NCI-H460 (cell line): ENCODE results near the gene BTAF1. TPM values are rescaled to one million over a fixed set of nuclear protein-coding genes. Genes with fewer than 3 reads are reported as not detected.
A peak's percentile ranks its signal among the peaks of the same experiment; 100 is the strongest.

ENCODE experiments used
- DNase-seq: peaks from one replicate; pipeline ENCODE4 v3.0.0-alpha.2; 2016; ENCODE audit warnings: low read depth; ENCODE audit errors: extremely low read depth
- total RNA-seq: library from RNA; depleted of rRNA; stranded (reverse); fragments of >200 nt; shearing (Covaris generic); gene quantifications from 2 replicates; pipeline ENCODE4 v1.2.3, GENCODE V29; 2014

Gene BTAF1
- total RNA-seq, 1 experiment from 2014 or later = 52.8 TPM

DNA sequence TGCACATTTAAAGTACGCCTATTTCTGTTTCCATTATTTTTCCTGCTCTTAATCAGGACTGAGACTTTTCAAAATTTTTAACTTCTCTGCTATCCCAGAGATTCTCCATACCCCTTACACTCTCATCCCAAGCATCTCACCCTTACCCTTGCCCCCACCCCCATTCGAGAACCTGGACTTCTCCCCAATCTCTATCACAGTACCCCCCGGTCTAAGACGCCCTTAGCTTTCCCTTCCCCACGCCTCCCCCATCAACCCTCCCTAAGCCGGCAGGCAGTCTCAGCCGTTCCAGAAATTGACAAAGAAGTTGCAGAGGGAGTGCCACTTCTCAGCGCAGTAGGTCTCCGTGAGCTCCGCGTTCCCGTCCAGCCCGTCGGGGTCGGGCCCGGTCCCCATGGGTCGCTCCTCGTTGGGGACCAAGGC lies 15.6 kb upstream of the BTAF1 start:
- no peak for DNase-seq

DNA sequence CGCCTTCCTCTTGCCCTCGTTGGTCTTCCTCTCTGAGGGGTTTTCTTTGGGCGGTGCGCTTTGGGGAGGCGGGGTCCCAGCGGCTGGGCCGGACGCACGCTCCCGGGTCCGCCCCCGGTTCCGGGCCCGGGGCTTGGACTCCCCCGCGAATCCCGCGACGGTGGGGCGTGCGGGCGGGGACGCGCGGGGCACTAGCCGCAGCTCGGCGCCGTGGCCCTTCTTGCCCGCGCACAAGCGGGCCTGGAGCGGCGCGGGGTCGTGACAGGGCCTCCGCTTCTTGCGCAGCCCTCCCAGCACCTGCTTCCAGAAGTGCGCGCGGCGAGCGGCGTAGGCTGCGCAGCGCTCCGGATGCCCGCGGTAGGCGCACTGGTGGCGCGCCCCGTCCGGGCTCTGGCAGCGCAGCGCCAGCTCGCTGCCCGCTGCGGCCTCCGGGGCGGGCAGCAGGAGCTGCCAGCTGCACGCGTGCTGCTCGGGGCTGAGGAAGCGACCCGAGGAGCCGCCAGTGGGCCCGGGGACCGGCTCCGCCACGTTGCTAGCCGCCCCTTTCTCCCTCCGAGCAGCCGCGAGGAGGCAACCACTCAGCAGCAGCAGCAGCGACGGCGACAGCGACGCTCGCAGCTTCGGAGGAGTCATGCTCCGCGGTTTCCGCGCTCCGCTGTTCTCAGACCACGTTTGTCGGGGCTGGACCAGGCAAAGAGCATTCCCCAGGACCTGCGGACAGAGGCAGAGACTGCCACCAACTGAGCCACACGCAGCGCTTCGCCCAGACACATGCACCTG lies 15.0 kb upstream of the BTAF1 start:
- DNase-seq = peak; percentile 82

DNA sequence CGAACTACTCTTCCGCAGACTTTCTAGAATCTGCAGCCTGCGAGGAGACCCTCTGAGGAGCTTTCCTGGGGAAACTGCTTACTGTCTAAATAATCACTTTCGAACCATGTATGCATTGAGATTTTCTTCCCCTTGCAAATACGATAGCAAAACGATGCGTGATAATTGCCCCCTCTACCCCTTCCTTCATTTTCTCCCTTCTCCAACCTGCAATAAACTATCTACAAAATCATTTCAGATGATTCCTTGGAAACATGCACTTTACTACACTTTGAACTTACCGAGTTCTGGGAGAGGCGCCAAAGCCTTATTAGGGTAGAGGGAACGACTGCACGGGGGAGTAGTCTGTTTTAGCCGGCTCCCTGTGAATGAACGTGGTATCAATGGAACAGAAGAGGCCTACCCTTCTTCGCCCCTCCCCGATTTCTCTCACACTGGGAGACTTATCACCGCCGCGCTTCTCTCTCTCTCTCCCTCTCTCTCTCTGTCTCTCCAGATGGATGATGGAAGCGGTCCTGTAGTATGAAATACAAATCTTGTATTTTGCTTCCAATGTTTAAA lies 14.4 kb upstream of the BTAF1 start, which contains the start of gene FGFBP3:
Gene FGFBP3 (minus strand): TSS at position 370 of the 561 bp plus-strand sequence. CDS start 517 bp downstream, outside the sequence.
- peak; percentile 56 for DNase-seq

DNA sequence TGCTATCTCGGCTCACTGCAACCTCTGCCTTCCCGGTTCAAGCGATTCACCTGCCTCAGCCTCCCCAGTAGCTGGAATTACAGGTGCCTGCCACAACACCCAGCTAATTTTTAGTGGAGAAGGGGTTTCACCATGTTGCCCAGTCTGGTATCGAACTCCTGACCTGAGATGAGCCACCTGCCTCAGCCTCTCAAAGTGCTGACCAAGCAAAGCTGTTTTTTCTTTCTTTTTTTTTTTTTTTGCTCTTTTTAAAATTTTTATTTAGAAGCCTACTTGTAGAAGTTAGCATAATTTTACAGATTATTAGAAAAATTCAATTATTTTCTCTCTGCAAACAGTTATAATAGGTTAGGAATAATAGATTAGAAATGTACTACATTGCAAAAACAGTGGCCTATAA lies 13.1 kb upstream of the BTAF1 start:
- no peak for DNase-seq

DNA sequence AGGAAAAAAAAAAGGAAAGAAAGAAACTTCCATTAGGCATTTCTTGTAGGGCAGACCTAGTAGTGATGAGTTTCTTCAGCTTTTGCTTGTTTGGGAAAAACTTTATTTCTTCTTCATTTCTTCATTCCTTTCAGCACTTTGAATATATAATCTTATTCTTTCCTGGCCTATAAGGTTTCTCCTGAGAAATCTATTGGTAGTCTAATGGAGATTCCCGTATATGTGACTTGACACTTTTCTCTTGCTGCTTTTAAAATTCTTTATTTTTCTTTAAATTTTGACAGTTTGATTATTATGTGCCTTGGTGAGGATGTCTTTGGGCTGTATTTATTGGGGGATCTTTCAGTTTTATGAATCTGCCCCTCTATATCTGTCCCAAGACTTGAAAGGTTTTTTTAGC lies 3.9 kb upstream of the BTAF1 start:
- no peak for DNase-seq

DNA sequence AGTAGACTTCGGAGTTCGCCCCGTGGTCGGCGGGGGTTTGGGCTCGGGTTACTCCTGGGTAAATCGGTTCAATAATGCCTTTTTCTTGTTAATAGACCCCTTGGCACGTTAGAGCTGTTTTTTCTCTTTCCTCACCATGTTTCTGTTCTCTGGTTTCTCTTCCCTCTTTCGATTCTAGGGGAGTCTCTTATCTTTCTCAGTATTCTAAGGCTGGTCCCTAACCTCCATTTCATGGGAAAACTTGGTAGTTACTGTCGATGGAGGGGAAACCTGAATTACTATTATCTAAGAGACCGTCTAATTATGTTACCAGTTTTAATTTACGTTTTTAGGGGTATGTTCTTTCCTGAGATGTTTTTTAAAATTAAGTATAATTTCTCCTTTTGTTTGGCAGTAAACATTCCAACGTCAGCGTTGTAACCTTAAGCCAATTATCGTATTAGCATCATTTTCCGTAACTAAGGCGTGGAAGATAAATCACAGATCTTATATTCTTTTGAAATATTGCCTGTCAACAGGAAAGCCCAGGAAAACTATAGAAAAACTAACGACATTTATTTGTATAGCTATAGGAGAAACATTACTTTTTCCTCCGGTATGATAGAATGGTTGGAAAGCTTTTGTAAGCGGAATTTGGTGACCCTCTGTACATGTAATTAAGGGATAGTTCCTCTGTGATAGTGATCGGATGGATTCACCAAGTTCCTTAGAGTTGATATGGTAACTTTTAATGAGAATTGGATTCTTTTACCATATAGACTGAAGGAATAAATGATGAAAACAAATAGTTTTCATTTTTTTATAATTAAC lies 847 bp downstream of the BTAF1 start:
- DNase-seq = no peak

DNA sequence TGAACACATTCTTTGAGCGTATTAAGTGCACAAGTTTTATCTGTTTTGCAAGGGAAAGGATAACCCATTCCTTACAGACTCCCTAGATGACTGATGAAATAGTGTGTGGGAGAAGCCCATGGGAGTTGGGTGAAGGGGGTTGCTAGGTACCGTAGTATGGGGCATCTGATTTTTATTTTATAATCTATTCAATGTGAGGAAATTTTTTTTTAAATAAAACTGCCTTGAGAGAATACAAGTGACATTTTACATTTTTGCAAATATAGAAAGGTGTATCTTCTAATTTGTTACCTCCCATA lies 1.4 kb downstream of the BTAF1 start:
- no peak for DNase-seq

DNA sequence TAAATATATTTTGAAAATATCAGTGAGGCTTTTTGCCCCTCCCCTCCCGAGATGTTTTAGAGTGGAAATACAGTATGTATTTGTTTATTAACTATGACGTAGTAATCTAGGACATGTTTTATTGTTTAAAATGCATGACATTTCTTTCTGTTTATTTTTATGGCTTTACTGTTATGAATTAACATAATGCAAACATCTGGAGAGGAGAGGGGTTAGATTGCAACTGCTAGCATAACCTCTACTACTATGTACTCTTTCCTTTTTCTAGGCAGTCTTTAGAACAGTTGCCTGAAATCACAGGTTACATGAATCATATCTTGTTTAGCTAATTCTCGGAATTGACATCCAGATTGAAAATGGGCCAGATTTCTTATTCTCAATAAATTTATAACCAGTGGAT lies 7.4 kb downstream of the BTAF1 start:
- DNase-seq = no peak

DNA sequence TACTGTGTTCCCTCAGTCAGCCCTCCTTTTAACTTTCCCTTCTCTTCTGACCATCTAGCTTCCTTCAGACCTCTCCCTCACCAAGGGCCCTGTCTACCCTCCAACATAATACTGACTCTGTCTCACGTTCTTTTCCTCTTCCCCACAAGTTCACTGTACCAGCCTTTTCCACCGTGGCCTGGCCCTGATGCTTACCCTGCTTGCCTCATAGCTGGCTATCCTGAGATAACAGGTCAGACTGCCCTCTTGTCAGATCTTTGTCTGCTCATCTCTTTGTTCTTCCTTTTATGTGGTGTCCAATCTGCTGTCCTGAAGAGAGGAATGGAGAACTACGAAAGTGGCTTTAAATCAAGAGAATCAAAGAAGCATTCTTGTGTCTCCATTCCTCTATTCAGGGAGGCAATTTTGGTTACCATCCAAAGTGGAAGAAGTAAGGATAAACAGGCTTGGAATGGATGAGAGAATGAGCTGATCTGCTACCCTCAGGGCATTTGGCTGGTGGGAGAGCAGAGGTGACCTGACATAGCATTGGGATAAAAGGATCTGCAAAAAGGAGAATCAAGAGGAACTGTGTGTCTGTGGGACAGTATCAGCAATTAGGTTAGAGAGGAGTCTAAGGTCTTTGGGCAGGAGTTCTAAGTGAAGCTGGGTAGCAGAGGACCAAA lies 8.1 kb downstream of the BTAF1 start:
- DNase-seq = no peak

DNA sequence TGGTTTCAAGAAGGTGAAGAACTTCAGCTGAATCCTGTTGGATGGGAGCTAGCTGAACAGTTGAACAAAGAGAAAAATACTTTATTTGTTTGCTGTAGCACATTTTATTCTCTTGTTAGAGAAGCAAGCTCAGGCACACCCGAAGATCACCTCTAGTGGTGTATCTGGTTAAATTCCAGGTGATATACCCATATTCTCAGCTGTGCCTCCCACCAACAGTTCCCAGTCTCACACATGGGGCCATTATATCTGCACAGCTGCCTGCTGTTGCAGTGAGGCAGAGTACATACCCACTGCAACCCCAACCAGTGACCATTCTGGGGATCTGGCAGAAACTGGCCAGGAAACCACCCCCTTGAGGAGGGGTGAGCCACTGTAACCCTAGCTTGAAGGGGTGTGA lies 9.2 kb downstream of the BTAF1 start:
- DNase-seq = no peak

DNA sequence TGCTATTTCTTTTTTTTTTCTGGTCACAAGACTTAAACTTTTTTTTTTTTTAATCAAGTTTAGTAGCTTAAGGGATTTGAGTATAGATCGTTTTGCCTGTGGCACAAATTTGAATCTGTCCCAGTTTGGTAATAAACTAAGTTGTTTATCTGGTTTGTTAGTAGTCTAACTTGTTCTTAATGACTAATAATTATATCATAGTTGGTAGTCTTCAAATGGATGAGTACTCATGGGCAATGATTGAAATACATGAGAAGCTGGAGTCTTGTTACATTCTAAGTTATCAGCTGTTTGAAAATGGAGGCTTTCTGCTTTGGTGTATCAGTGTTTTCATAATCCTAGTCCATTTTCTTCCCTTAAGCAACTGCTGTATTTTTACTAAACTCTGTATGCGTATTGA lies 12.3 kb downstream of the BTAF1 start:
- no peak for DNase-seq

DNA sequence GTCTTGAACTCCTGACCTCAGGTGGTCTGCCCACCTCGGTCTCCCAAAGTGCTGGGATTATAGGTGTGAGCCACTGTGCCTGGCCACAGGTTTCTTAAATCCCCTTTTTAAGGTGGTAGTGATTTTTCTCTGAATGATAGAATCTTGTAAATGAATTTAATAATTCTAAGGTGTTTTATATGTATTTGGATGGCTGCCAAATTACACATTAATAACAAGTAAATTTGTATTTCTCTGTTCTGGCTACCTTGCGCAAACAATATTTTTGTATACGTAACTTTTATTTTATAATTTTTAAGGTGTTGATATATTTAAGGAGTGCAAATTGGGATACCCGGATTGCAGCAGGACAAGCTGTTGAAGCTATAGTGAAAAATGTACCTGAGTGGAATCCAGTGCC lies 16.1 kb downstream of the BTAF1 start:
- DNase-seq = no peak

DNA sequence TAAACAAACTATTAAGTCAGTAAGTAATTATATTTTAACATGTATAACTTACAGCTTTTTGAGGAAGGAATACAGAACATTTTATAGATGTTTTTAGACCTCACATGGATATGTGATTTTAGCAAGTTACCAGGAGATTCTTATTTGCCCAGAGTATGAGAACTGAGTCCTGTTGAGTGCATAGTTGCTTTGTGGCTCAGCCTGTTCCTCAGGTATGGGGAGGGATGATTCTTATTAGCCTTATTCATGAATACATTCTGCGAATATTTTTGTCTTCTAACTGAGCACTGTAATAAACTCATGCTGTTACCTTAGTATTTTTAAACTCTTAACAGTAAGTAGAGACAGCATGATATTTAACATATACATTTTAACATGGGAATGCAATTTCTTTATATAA lies 17.9 kb downstream of the BTAF1 start:
- DNase-seq = no peak

DNA sequence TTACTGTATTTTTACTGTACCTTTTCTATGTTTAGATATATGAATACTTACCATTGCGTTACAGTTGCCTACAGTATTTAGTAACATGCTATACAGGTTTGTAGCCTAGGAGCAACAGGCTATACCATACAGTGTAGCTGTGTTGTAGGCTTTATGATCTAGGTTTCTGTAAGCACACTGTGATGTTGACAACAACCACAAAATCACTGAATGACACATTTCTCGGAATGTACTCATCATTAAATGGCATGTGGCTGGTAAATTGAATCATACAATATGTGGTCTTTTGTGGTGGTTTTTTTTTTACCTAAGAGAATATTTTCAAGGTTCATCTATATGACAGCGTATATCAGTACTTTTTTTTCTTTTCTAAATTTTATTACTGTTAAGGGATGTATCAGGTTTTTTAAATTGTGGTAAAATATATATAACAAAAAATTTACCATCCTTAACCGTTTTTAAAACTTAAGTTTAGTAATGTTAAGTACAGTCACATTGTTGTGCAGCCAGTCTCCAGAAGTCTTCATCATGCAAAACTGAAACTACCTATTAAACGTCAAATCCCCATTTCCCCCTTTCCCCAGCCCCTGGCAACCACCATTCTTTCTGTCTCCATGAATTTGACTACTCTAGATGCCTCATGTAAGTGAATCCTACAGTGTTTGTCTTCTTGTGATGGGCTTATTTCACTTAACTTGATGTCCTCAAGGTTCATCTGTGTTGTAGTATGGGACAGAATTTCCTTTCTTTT lies 21.5 kb downstream of the BTAF1 start:
- DNase-seq = no peak

DNA sequence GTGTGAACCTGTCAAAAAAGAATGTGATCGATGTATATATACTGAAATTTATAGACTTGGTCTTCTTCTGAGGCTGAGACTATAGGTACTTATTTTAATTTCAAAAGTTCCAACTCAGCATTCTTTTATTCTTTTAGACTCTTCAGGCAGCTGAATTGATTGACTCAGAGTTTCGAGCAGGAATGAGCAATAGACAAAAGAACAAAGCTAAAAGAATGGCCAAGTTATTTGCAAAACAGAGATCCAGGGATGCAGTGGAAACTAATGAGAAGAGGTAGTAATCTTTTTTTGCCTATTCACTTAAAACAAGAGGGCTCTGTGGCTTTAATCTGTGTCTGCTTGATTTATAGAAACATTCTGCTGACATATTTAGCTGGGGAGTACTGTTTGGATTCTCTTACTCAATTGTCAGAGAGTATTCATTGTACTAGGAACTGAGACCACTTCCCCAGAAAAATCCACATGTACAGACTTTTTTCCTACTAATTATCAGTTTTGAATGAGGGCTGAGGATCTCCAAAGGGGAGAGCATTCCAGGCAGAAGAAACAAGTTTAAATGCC lies 30.1 kb downstream of the BTAF1 start:
- DNase-seq = no peak

DNA sequence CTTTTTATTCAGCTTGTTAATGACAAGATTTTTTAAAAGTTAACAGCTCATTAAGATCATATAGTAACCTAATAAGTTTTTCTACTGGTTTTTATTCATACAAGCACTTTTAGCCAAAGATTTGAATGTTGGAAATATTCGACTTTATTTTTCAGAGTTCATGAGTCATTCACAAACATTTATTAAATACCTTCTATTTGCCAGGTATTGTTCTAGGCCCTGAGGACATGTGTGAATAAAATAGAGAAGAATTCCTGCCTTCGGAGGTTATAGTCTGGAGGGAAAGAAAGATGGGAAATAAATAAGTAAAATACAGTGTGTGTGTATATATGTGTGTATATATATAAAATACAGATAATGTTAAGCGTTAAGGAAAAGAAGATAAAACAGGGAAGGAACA lies 31.5 kb downstream of the BTAF1 start:
- DNase-seq = no peak

DNA sequence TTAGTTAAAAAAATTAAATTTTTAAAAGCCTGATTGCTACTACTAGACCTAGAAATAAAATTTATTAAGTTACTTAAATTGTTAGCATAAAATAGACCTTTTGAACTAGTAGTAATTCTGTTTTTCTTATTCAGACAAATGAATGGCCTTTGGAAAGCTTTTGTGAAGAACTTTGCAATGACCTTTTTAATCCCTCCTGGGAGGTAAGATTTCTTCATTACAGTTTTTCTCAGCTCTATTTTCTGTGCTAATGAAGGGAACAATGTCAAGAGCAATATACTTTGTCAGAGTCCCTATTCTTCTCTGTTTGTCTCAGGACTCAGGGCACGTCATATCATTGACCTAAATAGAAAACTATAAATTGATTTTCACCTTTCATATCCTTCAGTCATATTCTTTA lies 33.5 kb downstream of the BTAF1 start:
- no peak for DNase-seq

DNA sequence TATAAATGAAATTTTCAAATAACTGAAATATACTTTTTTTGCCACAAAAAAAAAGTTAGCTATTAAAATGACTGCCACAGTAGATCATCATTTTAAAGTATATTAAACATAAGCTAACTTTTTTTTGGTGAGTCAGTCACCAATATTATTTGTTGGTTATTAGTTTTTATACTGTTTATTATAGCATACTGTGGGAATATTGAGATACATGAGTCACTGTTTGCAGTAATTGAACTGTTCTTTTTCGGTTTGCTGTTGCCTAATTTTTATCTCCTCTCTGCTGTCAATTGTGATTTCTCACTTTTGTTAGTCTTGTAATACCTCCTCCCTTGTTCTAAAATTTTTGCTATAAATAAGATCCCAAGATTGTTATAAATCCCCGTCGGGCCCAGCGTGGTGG lies 45.7 kb downstream of the BTAF1 start:
- no peak for DNase-seq

DNA sequence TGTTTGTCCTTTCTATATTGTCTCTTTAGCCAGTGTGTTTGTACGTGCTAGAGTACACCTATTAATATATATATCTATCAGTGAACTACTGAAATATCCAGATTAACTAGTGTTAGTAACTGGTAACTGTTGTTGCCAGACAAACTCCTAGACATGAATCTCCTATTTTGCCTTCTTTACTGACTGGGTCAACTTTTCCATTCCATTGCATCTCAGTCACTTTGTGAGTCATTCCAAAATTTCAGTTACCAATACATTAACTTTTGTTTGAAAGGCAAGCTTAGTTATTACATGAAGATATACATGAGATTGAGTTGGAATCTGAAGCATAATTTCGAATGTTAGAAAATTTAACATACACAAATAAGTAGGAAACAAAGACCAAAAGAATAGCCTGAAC lies 51.4 kb downstream of the BTAF1 start:
- DNase-seq = no peak

DNA sequence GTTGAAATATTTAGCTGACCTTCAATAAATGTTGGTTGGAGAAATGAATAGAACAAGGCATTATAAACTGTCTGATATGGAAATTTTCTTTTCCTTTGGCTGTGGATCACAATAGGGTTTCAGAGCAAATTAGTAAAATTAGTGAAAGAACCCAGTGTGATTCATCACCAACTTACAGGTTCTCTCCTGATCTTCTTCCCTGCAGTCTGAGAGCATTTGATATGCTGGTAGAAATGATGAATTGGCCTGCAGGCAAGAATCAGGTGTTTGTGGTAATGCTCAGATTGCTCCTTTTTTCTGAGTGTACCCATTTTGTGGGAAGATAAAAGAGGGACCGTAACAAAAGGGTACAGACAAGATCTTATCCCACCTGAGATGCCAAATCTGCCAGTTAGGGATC lies 51.9 kb downstream of the BTAF1 start:
- DNase-seq = no peak
